Measurements from ENCODE around the gene CPNE8. TPM values are rescaled to one million over a fixed set of nuclear protein-coding genes. Genes with fewer than 3 reads are reported as not detected.

CPNE8 gene
- total RNA-seq, 1 donor from 2014 or later, result 3.2 TPM

- no peaks in the 10 kb centered on the region for H3K27me3 Mint-ChIP-seq
- TF ChIP-seq CTCF (conservative IDR thresholded peaks at IDR 0.05), result no peak
- no peak overlapping the region for H3K27ac Mint-ChIP-seq
- H3K9me3 Mint-ChIP-seq, result no peaks in the 10 kb centered on the region
- no peaks in the 10 kb centered on the region for H3K4me1 Mint-ChIP-seq (ENCODE audit: unreplicated experiment)
- H3K36me3 Mint-ChIP-seq, result no peaks in the 10 kb centered on the region
- DNase-seq (ENCODE audit: extremely low spot score, unreplicated experiment), result no peak
- H3K4me3 Mint-ChIP-seq, result no peak overlapping the region
These were observed 81.7 kb downstream of the CPNE8 start for GRCh38 chr12:38823738-38824137.

GRCh38 chr12:38823314-38823713 is 82.1 kb downstream of the CPNE8 start:
- no peak for DNase-seq (ENCODE audit: extremely low spot score, unreplicated experiment)
- H3K4me1 Mint-ChIP-seq (ENCODE audit: unreplicated experiment), result no peaks in the 10 kb centered on the region
- H3K36me3 Mint-ChIP-seq, result no peaks in the 10 kb centered on the region
- no peak overlapping the region for H3K27ac Mint-ChIP-seq
- no peak for TF ChIP-seq CTCF (conservative IDR thresholded peaks at IDR 0.05)
- no peak overlapping the region for H3K4me3 Mint-ChIP-seq
- H3K9me3 Mint-ChIP-seq, result no peaks in the 10 kb centered on the region
- H3K27me3 Mint-ChIP-seq, result no peaks in the 10 kb centered on the region

- TF ChIP-seq CTCF (conservative IDR thresholded peaks at IDR 0.05), result no peak
- Mint-ChIP-seq H3K9me3 (no peaks in the 10 kb centered on the region), H3K27ac (no peak overlapping the region), H3K36me3 (no peaks in the 10 kb centered on the region), H3K27me3 (no peaks in the 10 kb centered on the region), H3K4me3 (no peak overlapping the region), H3K4me1 (ENCODE audit: unreplicated experiment) (no peaks in the 10 kb centered on the region)
- no peak for DNase-seq (ENCODE audit: extremely low spot score, unreplicated experiment)
These were observed 87.4 kb downstream of the CPNE8 start for GRCh38 chr12:38817942-38818341.

- no peak overlapping the region for H3K27ac Mint-ChIP-seq
- no peaks in the 10 kb centered on the region for H3K36me3 Mint-ChIP-seq
- no peaks in the 10 kb centered on the region for H3K9me3 Mint-ChIP-seq
- no peak overlapping the region for H3K4me3 Mint-ChIP-seq
- TF ChIP-seq CTCF (conservative IDR thresholded peaks at IDR 0.05), result no peak
- no peaks in the 10 kb centered on the region for H3K27me3 Mint-ChIP-seq
- no peak for DNase-seq (ENCODE audit: extremely low spot score, unreplicated experiment)
- H3K4me1 Mint-ChIP-seq (ENCODE audit: unreplicated experiment), result no peaks in the 10 kb centered on the region
These were observed 91.5 kb downstream of the CPNE8 start for GRCh38 chr12:38813923-38814322.

GRCh38 chr12:38811814-38812356 is 93.5 kb downstream of the CPNE8 start:
- no peaks in the 10 kb centered on the region for H3K4me1 Mint-ChIP-seq (ENCODE audit: unreplicated experiment)
- H3K27me3 Mint-ChIP-seq, result no peaks in the 10 kb centered on the region
- no peak overlapping the region for H3K4me3 Mint-ChIP-seq
- no peaks in the 10 kb centered on the region for H3K9me3 Mint-ChIP-seq
- DNase-seq (ENCODE audit: extremely low spot score, unreplicated experiment), result no peak
- TF ChIP-seq CTCF (conservative IDR thresholded peaks at IDR 0.05), result no peak
- H3K36me3 Mint-ChIP-seq, result no peaks in the 10 kb centered on the region
- no peak overlapping the region for H3K27ac Mint-ChIP-seq

GRCh38 chr12:38809832-38810231 is 95.6 kb downstream of the CPNE8 start:
- Mint-ChIP-seq H3K4me1 (ENCODE audit: unreplicated experiment) (no peaks in the 10 kb centered on the region), H3K4me3 (no peak overlapping the region), H3K9me3 (no peaks in the 10 kb centered on the region), H3K27me3 (no peaks in the 10 kb centered on the region), H3K36me3 (no peaks in the 10 kb centered on the region), H3K27ac (no peak overlapping the region)
- DNase-seq (ENCODE audit: extremely low spot score, unreplicated experiment), result no peak
- no peak for TF ChIP-seq CTCF (conservative IDR thresholded peaks at IDR 0.05)
